ENCODE results near the gene ESPN. TPM values are rescaled to one million over a fixed set of nuclear protein-coding genes. Genes with fewer than 3 reads are reported as not detected.
A peak's percentile ranks its signal among the peaks of the same experiment; 100 is the strongest.

The ESPN gene
- total RNA-seq, 3 donors from 2014 or later (not counting 1 experiment from before 2014, with no cell fraction given): 1.1 to 2.0 (median 1.7) TPM

- Histone ChIP-seq H3K27me3 (ENCODE audit: control insufficient read depth, insufficient read depth, low read length) (no peaks in the 10 kb centered on the region), H3K4me1 (ENCODE audit: control insufficient read depth, insufficient read depth, low read length) (no peaks in the 10 kb centered on the region), H3K4me3 (ENCODE audit: low read length) (no peak overlapping the region), H3K9me3 (ENCODE audit: control insufficient read depth, insufficient read depth, low read length) (no peaks in the 10 kb centered on the region), H3K27ac (ENCODE audit: low read length) (no peak overlapping the region), H3K36me3 (ENCODE audit: control insufficient read depth, insufficient read depth, low read length) (no peaks in the 10 kb centered on the region)
- no peak for TF ChIP-seq CTCF (IDR thresholded peaks at IDR 0.05)
- WGBS (ENCODE audit: insufficient coverage): 92% methylated on average over 10 of the region's 10 CpGs
- Mint-ChIP-seq H3K36me3 (no peaks in the 10 kb centered on the region), H3K9me3 (no peaks in the 10 kb centered on the region), H3K27ac (no peak overlapping the region), H3K4me1 (peaks cover 0 to 4% of the 10 kb centered on the region in 2 donors), H3K27me3 (ENCODE audit: low read depth in 2 of 2) (no peaks in the 10 kb centered on the region), H3K4me3 (no peak overlapping the region)
- no peak for DNase-seq
- ATAC-seq: no peak
- intact Hi-C loops (cut with micrococcal nuclease): no loop called here
Measured at GRCh38 chr1:6386371-6386949, 38.1 kb upstream of the ESPN start.

- Mint-ChIP-seq H3K36me3 (no peaks in the 10 kb centered on the region), H3K4me1 (peaks cover 16 to 24% of the 10 kb centered on the region in 2 donors), H3K9me3 (no peaks in the 10 kb centered on the region), H3K27ac (no peak overlapping the region), H3K27me3 (ENCODE audit: low read depth in 2 of 2) (no peaks in the 10 kb centered on the region), H3K4me3 (no peak overlapping the region)
- Histone ChIP-seq H3K27me3 (ENCODE audit: control insufficient read depth, insufficient read depth, low read length) (no peaks in the 10 kb centered on the region), H3K9me3 (ENCODE audit: control insufficient read depth, insufficient read depth, low read length) (no peaks in the 10 kb centered on the region), H3K4me3 (ENCODE audit: low read length) (no peak overlapping the region), H3K27ac (ENCODE audit: low read length) (no peak overlapping the region), H3K4me1 (ENCODE audit: control insufficient read depth, insufficient read depth, low read length) (peaks cover 22% of the 10 kb centered on the region), H3K36me3 (ENCODE audit: control insufficient read depth, insufficient read depth, low read length) (no peaks in the 10 kb centered on the region)
- DNase-seq (no peak), ATAC-seq (no peak)
- intact Hi-C loops (cut with micrococcal nuclease): no loop called here
- WGBS (ENCODE audit: insufficient coverage): 94% methylated on average over 9 of the region's 9 CpGs
- TF ChIP-seq CTCF (IDR thresholded peaks at IDR 0.05): no peak
Measured at GRCh38 chr1:6389971-6390370, 34.6 kb upstream of the ESPN start.

- Histone ChIP-seq H3K36me3 (ENCODE audit: control insufficient read depth, insufficient read depth, low read length) (no peaks in the 10 kb centered on the region), H3K27ac (ENCODE audit: low read length) (no peak overlapping the region), H3K4me1 (ENCODE audit: control insufficient read depth, insufficient read depth, low read length) (peaks cover 24% of the 10 kb centered on the region), H3K9me3 (ENCODE audit: control insufficient read depth, insufficient read depth, low read length) (no peaks in the 10 kb centered on the region), H3K27me3 (ENCODE audit: control insufficient read depth, insufficient read depth, low read length) (no peaks in the 10 kb centered on the region), H3K4me3 (ENCODE audit: low read length) (no peak overlapping the region)
- no peaks in the 10 kb centered on the region for H3K36me3 Mint-ChIP-seq
- H3K27me3 Mint-ChIP-seq (ENCODE audit: low read depth in 2 of 2): no peaks in the 10 kb centered on the region
- peaks cover 21 to 23% of the 10 kb centered on the region in 2 donors for H3K4me1 Mint-ChIP-seq
- DNase-seq (peak in 1 of 2 donors; percentile 23), ATAC-seq (no peak)
- intact Hi-C loops (cut with micrococcal nuclease): loop anchor here (2.0 kb wide), 1 partner anchor 27 kb away; no protein-coding TSS in a partner anchor
- peak overlapping the region; percentile 9 to 88 for H3K27ac Mint-ChIP-seq
- 38% methylated on average over 16 of the region's 16 CpGs for WGBS (ENCODE audit: insufficient coverage)
- H3K9me3 Mint-ChIP-seq: no peaks in the 10 kb centered on the region
- H3K4me3 Mint-ChIP-seq: peak overlapping the region; percentile 74
- TF ChIP-seq CTCF (IDR thresholded peaks at IDR 0.05): no peak
Measured at GRCh38 chr1:6391951-6392808, 32.4 kb upstream of the ESPN start.
